GM12878 (cell line): ENCODE measurements around the gene EGFR. TPM values are rescaled to one million over a fixed set of nuclear protein-coding genes. Genes with fewer than 3 reads are reported as not detected.
A peak's percentile ranks its signal among the peaks of the same experiment; 100 is the strongest.

Experiments
- ATAC-seq: fragments of 200-7000 bp; cut with Tn5 transposase; 3 replicates; pipeline ENCODE4 v1.9.1; 2020; ENCODE audit warnings: mild to moderate bottlenecking, moderate library complexity
- BruUV-seq: library from RNA; stranded (reverse); fragments of 400-500 nt; replicated peaks from 2 replicates; lab custom pipeline; 2021; lab: Mats Ljungman, UMichigan
- CTCF ChIA-PET: fragments of 300-600 bp; sonication (Branson Sonifier 250); formaldehyde crosslinking; extraction: SDS; loops from one replicate; lab custom pipeline; 2021; ENCODE audit warnings: inconsistent platforms; lab: Yijun Ruan, JAX
- POLR2A ChIA-PET: fragments of 350-600 bp; formaldehyde crosslinking; extraction: SDS; loops from one replicate; lab custom pipeline; 2021; ENCODE audit warnings: inconsistent platforms; lab: Charles Lee
- RAD21 ChIA-PET: fragments of 300-600 bp; sonication (Branson Sonifier 250); formaldehyde crosslinking; loops from one replicate; lab custom pipeline; 2023; ENCODE audit warnings: antibody characterized with exemption; ENCODE audit not compliant: unreplicated experiment; lab: Charles Lee
- SMC1A ChIA-PET: fragments of 300-600 bp; sonication (Branson Sonifier 250); formaldehyde crosslinking; loops from one replicate; lab custom pipeline; 2023; ENCODE audit not compliant: unreplicated experiment, uncharacterized antibody; lab: Charles Lee
- DNase-seq: peaks from one replicate; pipeline ENCODE4 v3.0.0-alpha.2; 2011; ENCODE audit warnings: low read depth, low spot score
- FAIRE-seq: peaks from 3 replicates; lab custom pipeline; 2011; peaks lifted over from hg19 to GRCh38; lab: Jason Lieb, UNC
- H2AFZ ChIP-seq: 2 replicates; pipeline ENCODE4 v1.6.0; 2011; ENCODE audit warnings: low read depth, low read length, control low read depth; ENCODE audit not compliant: control insufficient read depth
- H3K27ac ChIP-seq: 2 replicates; pipeline ENCODE4 v1.5.1; 2011; ENCODE audit warnings: control low read depth; ENCODE audit not compliant: control insufficient read depth, insufficient read depth
- H3K27me3 ChIP-seq, 2 experiments: replicated peaks in 1 of 2; 2 replicates each; pipeline versions ENCODE4 v1.6.0 to v1.6.1; 2011; ENCODE audit warnings: low read length in 1 of 2; ENCODE audit not compliant: control insufficient read depth in 2 of 2, insufficient read depth in 2 of 2
- H3K36me3 ChIP-seq, 2 experiments: 2 replicates each; pipeline ENCODE4 v1.5.1; 2011; ENCODE audit warnings: low read length in 1 of 2; ENCODE audit not compliant: control insufficient read depth in 2 of 2, insufficient read depth in 2 of 2
- H3K4me1 ChIP-seq: 2 replicates; pipeline ENCODE4 v1.6.1; 2011; ENCODE audit warnings: mild to moderate bottlenecking, low read length, moderate library complexity, mixed read lengths; ENCODE audit not compliant: control insufficient read depth, insufficient read depth
- H3K4me2 ChIP-seq: 2 replicates; pipeline ENCODE4 v1.6.0; 2011; ENCODE audit warnings: control low read depth; ENCODE audit not compliant: control insufficient read depth, insufficient read depth
- H3K4me3 ChIP-seq: fragments of 200-600 bp; sonication (generic); 2 replicates; pipeline ENCODE4 v1.5.1; 2016
- H3K79me2 ChIP-seq: 2 replicates; pipeline ENCODE4 v1.6.0; 2011; ENCODE audit warnings: low read length; ENCODE audit not compliant: control insufficient read depth, insufficient read depth
- H3K9ac ChIP-seq: 2 replicates; pipeline ENCODE4 v1.8.0; 2011; ENCODE audit warnings: low read length, control low read depth, mixed read lengths; ENCODE audit not compliant: control insufficient read depth, insufficient read depth
- H3K9me3 ChIP-seq: replicated peaks from 3 replicates; pipeline ENCODE4 v1.5.1; 2011; ENCODE audit warnings: mild to moderate bottlenecking, low read length; ENCODE audit not compliant: control insufficient read depth, insufficient read depth
- H4K20me1 ChIP-seq: 2 replicates; pipeline ENCODE4 v1.6.0; 2011; ENCODE audit not compliant: control insufficient read depth, insufficient read depth
- BCL11A ChIP-seq: IDR thresholded peaks from 2 replicates; pipeline ENCODE4 v1.6.1; 2011; ENCODE audit warnings: low read depth, low read length
- BHLHE40 ChIP-seq, 2 experiments: fragments of 450-650 bp in 1 of 2; IDR thresholded peaks; 2 replicates each; pipeline ENCODE4 v1.6.1; 2011 to 2017; ENCODE audit warnings: low read depth in 2 of 2, borderline replicate concordance in 1 of 2, improper control_type of control experiment in 1 of 2, low read length in 1 of 2, mild to moderate bottlenecking in 1 of 2
- CBX5 ChIP-seq: sonication (generic); IDR thresholded peaks from 2 replicates; pipeline ENCODE4 v1.6.1; 2016; ENCODE audit warnings: low read depth, moderate library complexity, mild to moderate bottlenecking, inconsistent platforms
- CUX1 ChIP-seq: IDR thresholded peaks from 2 replicates; pipeline ENCODE4 v1.6.1; 2012; ENCODE audit warnings: improper control_type of control experiment, low read depth, low read length; ENCODE audit not compliant: insufficient replicate concordance
- HSF1 ChIP-seq: fragments of 150-350 bp; IDR thresholded peaks from 2 replicates; pipeline ENCODE4 v1.6.1; 2014; ENCODE audit warnings: mild to moderate bottlenecking, low read depth, low read length
- NR2C2 ChIP-seq: IDR thresholded peaks from 2 replicates; pipeline ENCODE4 v1.6.1; 2011; ENCODE audit warnings: borderline replicate concordance, low read depth; ENCODE audit not compliant: control insufficient read depth, insufficient read length
- SMARCA5 ChIP-seq: fragments of 450-650 bp; IDR thresholded peaks from 2 replicates; pipeline ENCODE4 v1.6.1; 2017; ENCODE audit warnings: mild to moderate bottlenecking
- SUPT20H ChIP-seq: IDR thresholded peaks from 2 replicates; pipeline ENCODE4 v1.6.1; 2011; ENCODE audit warnings: low read depth, mild to moderate bottlenecking, low read length, moderate library complexity, borderline replicate concordance; ENCODE audit not compliant: control insufficient read depth
- ZBED1 ChIP-seq: IDR thresholded peaks from 2 replicates; pipeline ENCODE4 v1.6.1; 2016; ENCODE audit warnings: borderline replicate concordance
- WGBS: methylation state at CpG from one replicate; pipeline ENCODE4 v1.1.6; 2016; ENCODE audit warnings: low lambda C conversion rate; ENCODE audit not compliant: insufficient replicate concordance, insufficient coverage; ENCODE audit errors: missing lambda C conversion rate; 5-methylcytosine and 5-hydroxymethylcytosine counted together
- in situ Hi-C: fragments of 300-500 bp; cut with MboI; formaldehyde crosslinking; loops from 9 replicates; pipeline ENCODE4 v1.14.3; 2018; ENCODE audit warnings: mixed read lengths
- intact Hi-C: fragments of 100-400 bp; cut with micrococcal nuclease; formaldehyde crosslinking; loops from one replicate; pipeline ENCODE4 v1.14.2; 2022; ENCODE audit not compliant: unreplicated experiment
- polyA plus RNA-seq, 11 experiments: library from polyadenylated mRNA; depleted of rRNA in 4 of 11; unstranded in 6 of 11; stranded (reverse) in 5 of 11; fragments of >200 nt; fragmentation: Nextera tagmentation in 4 of 11; fragmentation: Illumina TruSeq in 1 of 11; extraction: Ambion mirVana in 4 of 11; extraction: Trizol in 1 of 11; gene quantifications; 1 replicate in 1 of 11; 2 replicates in 10 of 11; pipeline versions ENCODE4 v1.2.1 to v1.2.3, GENCODE V29; 2011 to 2016; ENCODE audit warnings: inconsistent platforms in 2 of 11, missing spikeins in 2 of 11, low read depth in 1 of 11
- total RNA-seq, 4 experiments: library from RNA; depleted of rRNA in 3 of 4; stranded (reverse); fragments of >200 nt in 3 of 4; fragmentation: Illumina TruSeq in 1 of 4; extraction: Trizol in 1 of 4; gene quantifications; 2 replicates each; pipeline versions ENCODE4 v1.2.1 to v1.2.3, GENCODE V29; 2013 to 2021
- TF ChIP-seq, protein P1 (sequence below): fragments of 450-650 bp; IDR thresholded peaks from 2 replicates; pipeline ENCODE4 v1.6.1; 2017; ENCODE audit warnings: mild to moderate bottlenecking

EGFR gene
- total and polyA plus RNA-seq, 10 of the 15 experiments (the other 5 are each of a cell fraction or from before 2014, with no cell fraction given) = 0.01 to 0.31 TPM; not detected in 8

DNA sequence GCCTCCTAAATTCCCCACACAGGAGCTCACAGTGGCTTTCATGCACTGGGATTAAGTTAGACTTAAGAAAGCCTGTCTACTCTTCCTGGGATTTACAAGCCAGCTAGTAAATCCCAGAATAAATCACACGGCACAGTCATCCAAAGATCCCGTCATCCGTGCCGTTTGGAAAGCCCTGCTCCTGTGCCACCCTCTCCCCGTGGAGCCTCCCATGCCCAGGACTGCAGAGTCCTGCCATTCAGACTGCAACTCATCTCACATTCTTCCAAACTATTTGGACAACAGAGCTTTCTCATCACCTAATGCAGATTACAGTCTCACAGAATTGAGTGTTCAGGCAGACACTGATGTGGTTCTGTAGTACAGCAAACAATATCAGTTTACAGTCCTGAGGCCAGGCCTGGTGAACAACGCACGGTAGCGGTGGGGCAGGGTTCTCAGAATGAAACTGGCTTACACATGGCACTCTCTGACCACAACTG lies 166.5 kb downstream of the EGFR start:
- ATAC-seq (peak; percentile 68), FAIRE-seq (no peak), DNase-seq (no peak)
- ChIA-PET POLR2A (no interaction called here), SMC1A (interaction anchor here (1.6 kb wide), 1 partner anchor 28 kb away, joined by 3 read pairs; no protein-coding TSS in a partner anchor), CTCF (interaction anchor here (1.1 kb wide), 1 partner anchor 71 kb away, joined by 3 read pairs; no protein-coding TSS in a partner anchor), RAD21 (no interaction called here)
- BruUV-seq = no TSS peak
- Histone ChIP-seq H3K4me3 (no peak overlapping the region), H3K4me2 (no peak overlapping the region), H3K4me1 (no peaks in the 10 kb centered on the region), H3K79me2 (no peaks in the 10 kb centered on the region), H3K36me3 (no peaks in the 10 kb centered on the region), H3K9me3 (no peaks in the 10 kb centered on the region), H3K27me3 (no peaks in the 10 kb centered on the region; a peak in 2 of 4 replicates), H4K20me1 (no peaks in the 10 kb centered on the region), H3K9ac (no peak overlapping the region), H3K27ac (no peak overlapping the region), H2AFZ (no peak overlapping the region)
- WGBS = 39% methylated on average over 8 of the region's 8 CpGs
- intact Hi-C loops (no loop called here), in situ Hi-C loops (no loop called here)
- TF ChIP-seq, protein P1, sequence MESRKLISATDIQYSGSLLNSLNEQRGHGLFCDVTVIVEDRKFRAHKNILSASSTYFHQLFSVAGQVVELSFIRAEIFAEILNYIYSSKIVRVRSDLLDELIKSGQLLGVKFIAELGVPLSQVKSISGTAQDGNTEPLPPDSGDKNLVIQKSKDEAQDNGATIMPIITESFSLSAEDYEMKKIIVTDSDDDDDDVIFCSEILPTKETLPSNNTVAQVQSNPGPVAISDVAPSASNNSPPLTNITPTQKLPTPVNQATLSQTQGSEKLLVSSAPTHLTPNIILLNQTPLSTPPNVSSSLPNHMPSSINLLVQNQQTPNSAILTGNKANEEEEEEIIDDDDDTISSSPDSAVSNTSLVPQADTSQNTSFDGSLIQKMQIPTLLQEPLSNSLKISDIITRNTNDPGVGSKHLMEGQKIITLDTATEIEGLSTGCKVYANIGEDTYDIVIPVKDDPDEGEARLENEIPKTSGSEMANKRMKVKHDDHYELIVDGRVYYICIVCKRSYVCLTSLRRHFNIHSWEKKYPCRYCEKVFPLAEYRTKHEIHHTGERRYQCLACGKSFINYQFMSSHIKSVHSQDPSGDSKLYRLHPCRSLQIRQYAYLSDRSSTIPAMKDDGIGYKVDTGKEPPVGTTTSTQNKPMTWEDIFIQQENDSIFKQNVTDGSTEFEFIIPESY = no peak
- no peak for TF ChIP-seq HSF1
- no peak for TF ChIP-seq NR2C2
- TF ChIP-seq ZBED1 = no peak
- no peak for TF ChIP-seq SUPT20H
- no peak for TF ChIP-seq SMARCA5
- no peak for TF ChIP-seq CUX1
- no peak for TF ChIP-seq BHLHE40 (IDR thresholded peaks at IDR 0.05; ENCODE audit: borderline replicate concordance in 1 of 2, low read depth in 2 of 2, low read length in 1 of 2)
- TF ChIP-seq BCL11A = no peak
- TF ChIP-seq CBX5 = no peak
- TF ChIP-seq, all 136 proteins: peak for 0
